ENCODE data around the gene HAGHL.

- TF ChIP-seq POLR2A (IDR thresholded peaks at IDR 0.05): no peak
- TF ChIP-seq, protein P1, sequence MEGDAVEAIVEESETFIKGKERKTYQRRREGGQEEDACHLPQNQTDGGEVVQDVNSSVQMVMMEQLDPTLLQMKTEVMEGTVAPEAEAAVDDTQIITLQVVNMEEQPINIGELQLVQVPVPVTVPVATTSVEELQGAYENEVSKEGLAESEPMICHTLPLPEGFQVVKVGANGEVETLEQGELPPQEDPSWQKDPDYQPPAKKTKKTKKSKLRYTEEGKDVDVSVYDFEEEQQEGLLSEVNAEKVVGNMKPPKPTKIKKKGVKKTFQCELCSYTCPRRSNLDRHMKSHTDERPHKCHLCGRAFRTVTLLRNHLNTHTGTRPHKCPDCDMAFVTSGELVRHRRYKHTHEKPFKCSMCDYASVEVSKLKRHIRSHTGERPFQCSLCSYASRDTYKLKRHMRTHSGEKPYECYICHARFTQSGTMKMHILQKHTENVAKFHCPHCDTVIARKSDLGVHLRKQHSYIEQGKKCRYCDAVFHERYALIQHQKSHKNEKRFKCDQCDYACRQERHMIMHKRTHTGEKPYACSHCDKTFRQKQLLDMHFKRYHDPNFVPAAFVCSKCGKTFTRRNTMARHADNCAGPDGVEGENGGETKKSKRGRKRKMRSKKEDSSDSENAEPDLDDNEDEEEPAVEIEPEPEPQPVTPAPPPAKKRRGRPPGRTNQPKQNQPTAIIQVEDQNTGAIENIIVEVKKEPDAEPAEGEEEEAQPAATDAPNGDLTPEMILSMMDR (IDR thresholded peaks at IDR 0.05): no peak
Observed at GRCh38 chr16:750485-750884, 23.6 kb downstream of the HAGHL start.
